K562 (cell line): ENCODE results near the gene MPIG6B. TPM values are rescaled to one million over a fixed set of nuclear protein-coding genes. Genes with fewer than 3 reads are reported as not detected.

Source experiments
- ATAC-seq: fragments of 200-7000 bp; cut with Tn5 transposase; 3 replicates; pipeline ENCODE4 v1.9.1; 2020; ENCODE audit warnings: moderate library complexity
- BruUV-seq: library from RNA; stranded (reverse); fragments of 400-500 nt; replicated peaks from 2 replicates; lab custom pipeline; 2021; lab: Mats Ljungman, UMichigan
- CTCF ChIA-PET: fragments of 300-600 bp; formaldehyde crosslinking; extraction: SDS; loops from one replicate; lab custom pipeline; 2021; ENCODE audit warnings: low intra/inter-chr PET ratio; lab: Yijun Ruan, JAX
- POLR2A ChIA-PET: fragments of 300-600, 350-650 bp; sonication (Branson Sonifier 250); formaldehyde crosslinking; extraction: SDS; loops from one replicate; lab custom pipeline; 2021; ENCODE audit warnings: antibody characterized with exemption, inconsistent platforms; lab: Yijun Ruan, JAX
- DNase-seq, 4 experiments: peaks; one replicate each; pipeline versions ENCODE4 v3.0.0 to v3.0.0-alpha.2; 2011 to 2018; ENCODE audit warnings: low spot score in 3 of 4, mixed read lengths in 3 of 4; ENCODE audit errors: extremely low read depth in 1 of 4
- FAIRE-seq: peaks from 2 replicates; lab custom pipeline; 2011; peaks lifted over from hg19 to GRCh38; lab: Jason Lieb, UNC
- H2AFZ ChIP-seq: 2 replicates; pipeline ENCODE4 v1.6.0; 2011; ENCODE audit warnings: low read depth, low read length, control low read depth, inconsistent platforms
- H3K27ac ChIP-seq: fragments of 200-600 bp; 3 replicates; pipeline ENCODE4 v1.8.0; 2011; ENCODE audit warnings: low read depth, mild to moderate bottlenecking, control low read depth, inconsistent platforms, low read length, moderate library complexity, mixed read lengths; ENCODE audit errors: extremely low read depth
- H3K27me3 ChIP-seq, 2 experiments: fragments of 300-600 bp in 1 of 2; 2 replicates in 1 of 2; 3 replicates in 1 of 2; pipeline versions ENCODE4 v1.6.0 to v1.8.0; 2011; ENCODE audit warnings: inconsistent platforms in 2 of 2, low read length in 2 of 2, mild to moderate bottlenecking in 1 of 2, mixed read lengths in 1 of 2, moderate library complexity in 1 of 2; ENCODE audit not compliant: control insufficient read depth in 2 of 2, insufficient read depth in 2 of 2
- H3K36me3 ChIP-seq: fragments of 300-600 bp; 3 replicates; pipeline ENCODE4 v1.8.0; 2011; ENCODE audit warnings: mild to moderate bottlenecking, low read length, inconsistent platforms; ENCODE audit not compliant: control insufficient read depth, insufficient read depth
- H3K4me1 ChIP-seq, 2 experiments: fragments of 200-600 bp in 1 of 2; replicated peaks in 1 of 2; 2 replicates in 1 of 2; 3 replicates in 1 of 2; pipeline versions ENCODE4 v1.5.1 to v1.8.0; 2011; ENCODE audit warnings: inconsistent platforms in 2 of 2, low read length in 2 of 2, mild to moderate bottlenecking in 1 of 2, mixed read lengths in 1 of 2, moderate library complexity in 1 of 2; ENCODE audit not compliant: control insufficient read depth in 2 of 2, insufficient read depth in 2 of 2
- H3K4me2 ChIP-seq: 2 replicates; pipeline ENCODE4 v1.6.1; 2011; ENCODE audit warnings: low read length, control low read depth, inconsistent platforms, mixed read lengths; ENCODE audit not compliant: insufficient read depth
- H3K4me3 ChIP-seq: fragments of 200-600 bp; sonication (generic), shearing (Covaris generic); 2 replicates; pipeline ENCODE4 v1.5.1; 2016; ENCODE audit warnings: control low read depth, inconsistent platforms
- H3K79me2 ChIP-seq: fragments of 200-600 bp; 3 replicates; pipeline ENCODE4 v1.8.0; 2011; ENCODE audit warnings: low read length, inconsistent platforms; ENCODE audit not compliant: control insufficient read depth, insufficient read depth
- H3K9ac ChIP-seq, 2 experiments: 2 replicates each; pipeline versions ENCODE4 v1.6.0 to v1.6.1; 2011; ENCODE audit warnings: low read depth in 2 of 2, low read length in 2 of 2, control low read depth in 1 of 2, inconsistent platforms in 1 of 2, mild to moderate bottlenecking in 1 of 2, mixed read lengths in 1 of 2; ENCODE audit not compliant: insufficient read depth in 1 of 2
- H3K9me1 ChIP-seq: one replicate; pipeline ENCODE4 v1.6.0; 2011; ENCODE audit warnings: inconsistent platforms, mild to moderate bottlenecking, low read length, moderate library complexity; ENCODE audit not compliant: control insufficient read depth, insufficient read depth
- H3K9me3 ChIP-seq: replicated peaks from 2 replicates; pipeline ENCODE4 v1.5.1; 2011; ENCODE audit warnings: low read depth, low read length, inconsistent platforms; ENCODE audit not compliant: control insufficient read depth, insufficient read depth
- H4K20me1 ChIP-seq: replicated peaks from 2 replicates; pipeline ENCODE4 v1.6.1; 2011; ENCODE audit warnings: low read length, inconsistent platforms, mixed read lengths; ENCODE audit not compliant: control insufficient read depth, insufficient read depth
- CTCF ChIP-seq, 3 experiments: IDR thresholded peaks in 2 of 3; conservative IDR thresholded peaks in 1 of 3; 2 replicates each; pipeline ENCODE4 v1.5.1; 2011 to 2012; ENCODE audit warnings: low read length in 3 of 3, mild to moderate bottlenecking in 3 of 3, control low read depth in 2 of 3, improper control_type of control experiment in 1 of 3, inconsistent platforms in 1 of 3, low read depth in 1 of 3, mixed read lengths in 1 of 3, moderate library complexity in 1 of 3; ENCODE audit not compliant: insufficient read depth in 2 of 3
- CXXC5 ChIP-seq: fragments of 250-450 bp; sonication (Bioruptor Pico); IDR thresholded peaks from 2 replicates; pipeline ENCODE4 v1.8.0; 2022; ENCODE audit warnings: inconsistent platforms, mild to moderate bottlenecking, moderate library complexity
- EZH2 ChIP-seq: IDR thresholded peaks from 2 replicates; pipeline ENCODE4 v1.6.1; 2012; ENCODE audit warnings: low read depth, mild to moderate bottlenecking, inconsistent platforms, low read length, borderline replicate concordance
- FOXA3 ChIP-seq, 2 experiments: fragments of 450-650 bp in 1 of 2; sonication (generic) in 1 of 2; formaldehyde crosslinking; IDR thresholded peaks in 1 of 2; conservative IDR thresholded peaks in 1 of 2; 2 replicates each; pipeline versions ENCODE4 v1.4.0 to v1.8.0; 2020 to 2022; ENCODE audit warnings: mild to moderate bottlenecking in 2 of 2, missing genetic modification reagents in 1 of 2
- MCM7 ChIP-seq, 2 experiments: fragments of 450-650 bp; IDR thresholded peaks; 2 replicates each; pipeline ENCODE4 v1.6.1; 2016 to 2018
- SAFB2 ChIP-seq: fragments of 200-400 bp; formaldehyde crosslinking; IDR thresholded peaks from 2 replicates; pipeline ENCODE4 v1.6.1; 2018; ENCODE audit warnings: borderline replicate concordance, low read length, low read depth, moderate library complexity; ENCODE audit not compliant: severe bottlenecking
- TBL1XR1 ChIP-seq, 2 experiments: IDR thresholded peaks; 2 replicates each; pipeline ENCODE4 v1.6.1; 2012; ENCODE audit warnings: improper control_type of control experiment in 2 of 2, low read length in 2 of 2, mild to moderate bottlenecking in 1 of 2
- TFE3 ChIP-seq: fragments of 450-650 bp; formaldehyde crosslinking; IDR thresholded peaks from 2 replicates; pipeline ENCODE4 v1.4.0; 2020; ENCODE audit warnings: mild to moderate bottlenecking, mixed read lengths
- YY1 ChIP-seq, 3 experiments: IDR thresholded peaks; 2 replicates each; pipeline ENCODE4 v1.6.1; 2011; ENCODE audit warnings: low read length in 2 of 3, mild to moderate bottlenecking in 2 of 3, moderate library complexity in 2 of 3, borderline replicate concordance in 1 of 3, control low read depth in 1 of 3, low read depth in 1 of 3; ENCODE audit not compliant: insufficient read depth in 3 of 3, insufficient replicate concordance in 2 of 3, control insufficient read depth in 1 of 3, insufficient read length in 1 of 3; ENCODE audit errors: extremely low read depth in 1 of 3
- ZNF121 ChIP-seq: sonication (generic); formaldehyde crosslinking; conservative IDR thresholded peaks from 2 replicates; pipeline ENCODE4 v1.8.0; 2022; ENCODE audit warnings: missing genetic modification reagents
- ZNF23 ChIP-seq: fragments of 250-450 bp; sonication (Bioruptor Pico); IDR thresholded peaks from 2 replicates; pipeline ENCODE4 v1.4.0; 2020; ENCODE audit warnings: mild to moderate bottlenecking
- ZNF280B ChIP-seq: fragments of 250-450 bp; sonication (Bioruptor Pico); IDR thresholded peaks from 2 replicates; pipeline ENCODE4 v1.5.1; 2021; ENCODE audit warnings: mild to moderate bottlenecking
- ZNF3 ChIP-seq: fragments of 250-450 bp; sonication (Bioruptor Pico); IDR thresholded peaks from 2 replicates; pipeline ENCODE4 v1.5.0; 2021; ENCODE audit warnings: mild to moderate bottlenecking, moderate library complexity
- WGBS: fragments of 100-300 bp; shearing (Covaris generic); methylation state at CpG from one replicate; pipeline ENCODE4 v1.1.6; 2016; ENCODE audit warnings: low coverage, mixed read lengths; ENCODE audit not compliant: insufficient coverage; ENCODE audit errors: missing lambda C conversion rate; 5-methylcytosine and 5-hydroxymethylcytosine counted together
- in situ Hi-C: fragments of 300-500 bp; cut with MboI; formaldehyde crosslinking; loops from 4 replicates; pipeline ENCODE4 v1.15.0; 2018; ENCODE audit warnings: inconsistent platforms, mixed read lengths
- intact Hi-C: fragments of 100-400 bp; cut with micrococcal nuclease; formaldehyde crosslinking; loops from 2 replicates; pipeline ENCODE4 v1.14.2; 2022
- polyA plus RNA-seq, 8 experiments: library from polyadenylated mRNA; depleted of rRNA in 4 of 8; stranded (reverse) in 5 of 8; unstranded in 3 of 8; fragments of >200 nt; fragmentation: Nextera tagmentation in 2 of 8; fragmentation: Illumina TruSeq in 1 of 8; extraction: Ambion mirVana in 2 of 8; extraction: Trizol in 1 of 8; gene quantifications; 2 replicates each; pipeline versions ENCODE4 v1.2.1 to v1.2.3, GENCODE V29; 2011 to 2014; ENCODE audit warnings: inconsistent platforms in 1 of 8, missing spikeins in 1 of 8
- total RNA-seq, 7 experiments: library from RNA; depleted of rRNA in 6 of 7; stranded (reverse); fragments of >200 nt in 6 of 7; fragmentation: Illumina TruSeq in 2 of 7; extraction: Trizol in 2 of 7; gene quantifications; 2 replicates each; pipeline versions ENCODE4 v1.2.1 to v1.2.3, GENCODE V29; 2011 to 2021; ENCODE audit warnings: low replicate concordance in 1 of 7

Gene MPIG6B
- total and polyA plus RNA-seq, 9 of the 15 experiments (the other 6 are each of a cell fraction or from before 2014, with no cell fraction given): 0.11 to 1.2 (median 0.28) TPM; not detected in 1

GRCh38 chr6:31680226-31681134, 42.7 kb upstream of the MPIG6B start, which contains the start of gene LY6G5C:
TSS of gene LY6G5C (minus strand) at chr6:31681067. CDS start at chr6:31680373, 694 bp downstream.
- Histone ChIP-seq H3K27me3 (no peaks in the 10 kb centered on the region), H3K4me1 (peaks cover 9 to 24% of the 10 kb centered on the region in 2 experiments), H3K79me2 (no peaks in the 10 kb centered on the region), H3K9me3 (no peaks in the 10 kb centered on the region), H3K36me3 (peaks cover 6% of the 10 kb centered on the region; the same call in 1 of the 3 replicates), H3K4me2 (peak within 1 kb of the TSS; percentile 22; the same call in 1 of the 2 replicates), H4K20me1 (no peaks in the 10 kb centered on the region), H2AFZ (peak within 1 kb of the TSS; percentile 66), H3K9ac (peak within 1 kb of the TSS in 1 of 2 experiments; percentile 1; a peak in 1 of 4 replicates), H3K27ac (no peak within 1 kb of the TSS), H3K9me1 (no peaks in the 10 kb centered on the region), H3K4me3 (no peak within 1 kb of the TSS)
- peak; percentile 88 for ATAC-seq
- POLR2A ChIA-PET: interaction anchor here (0.8 to 3.6 kb wide), 7 partner anchors 9 to 147 kb away, joined by 3 to 30 read pairs (median 4); partner anchors contain the start of genes GPANK1, HSPA1B and VWA7
- peak; percentile 93 for FAIRE-seq
- BruUV-seq: no TSS peak
- WGBS: 9% methylated on average over 17 of the region's 17 CpGs
- in situ Hi-C loops: no loop called here
- CTCF ChIA-PET: interaction anchor here (0.5 to 3.0 kb wide), 14 partner anchors 38 to 1139 kb away, joined by 3 to 35 read pairs (median 4); partner anchors contain the start of genes DDAH2 and NEU1
- intact Hi-C loops: loop anchor here (1.0 to 2.0 kb wide), 6 partner anchors 49 to 182 kb away; partner anchors contain the start of genes ATP6V1G2, DDAH2, NEU1 and NFKBIL1
- peak; percentile 82 to 94 (median 88) for DNase-seq
- TF ChIP-seq ZNF121 (CRISPR knock-in tag): no peak
- no peak for TF ChIP-seq MCM7 (IDR thresholded peaks at IDR 0.05)
- TF ChIP-seq TFE3 (CRISPR knock-in tag): no peak
- TF ChIP-seq ZNF3 (CRISPR knock-in tag): no peak
- no peak for TF ChIP-seq ZNF23 (CRISPR knock-in tag)
- TF ChIP-seq YY1 (IDR thresholded peaks at IDR 0.05; ENCODE audit: borderline replicate concordance in 1 of 3, control insufficient read depth in 1 of 3, extremely low read depth in 1 of 3, insufficient read depth in 3 of 3, insufficient read length in 1 of 3, insufficient replicate concordance in 2 of 3, low read depth in 1 of 3, low read length in 2 of 3): peak; percentile 49 to 84 (median 80)
- TF ChIP-seq CTCF (IDR thresholded peaks at IDR 0.05 in 2 of 3, conservative IDR thresholded peaks at IDR 0.05 in 1 of 3; ENCODE audit: insufficient read depth in 2 of 3, low read depth in 1 of 3, low read length in 3 of 3): peak; percentile 96 to 99 (median 99)
- TF ChIP-seq EZH2: no peak
- no peak for TF ChIP-seq ZNF280B
- TF ChIP-seq CXXC5 (CRISPR knock-in tag): peak; percentile 48
- TF ChIP-seq TBL1XR1 (IDR thresholded peaks at IDR 0.05; ENCODE audit: low read length in 2 of 2): peak in 1 of 2 experiments; percentile 64; a peak in 2 of 4 replicates
- no peak for TF ChIP-seq SAFB2
- TF ChIP-seq FOXA3 (CRISPR knock-in tag; conservative IDR thresholded peaks at IDR 0.05 in 1 of 2, IDR thresholded peaks at IDR 0.05 in 1 of 2): 0 out of 4 replicates have a peak, but pooled peaks of 1 of the 2 experiments have one; percentile 43
